ENCODE data around the gene ABHD8.
A peak's percentile ranks its signal among the peaks of the same experiment; 100 is the strongest.

The ABHD8 gene

GRCh38 chr19:17319473-17320238 lies 16.4 kb upstream of the ABHD8 start:
- H2BK12ac ChIP-seq (ENCODE audit: low read length): no peak overlapping the region
- H3K18ac ChIP-seq (ENCODE audit: low read length): no peak overlapping the region
- H2BK120ac ChIP-seq (ENCODE audit: insufficient read depth, low read length, poor library complexity): no peak overlapping the region
- no peaks in the 10 kb centered on the region for H3K4me1 ChIP-seq (ENCODE audit: control insufficient read depth in 1 of 2, insufficient read depth in 2 of 2, low read length in 2 of 2)
- H4K91ac ChIP-seq (ENCODE audit: low read depth, low read length): no peak overlapping the region
- H3K36me3 ChIP-seq (ENCODE audit: control insufficient read depth in 1 of 2, insufficient read depth in 2 of 2, low read length in 2 of 2): peaks cover 61 to 65% of the 10 kb centered on the region in 2 experiments
- H4K8ac ChIP-seq (ENCODE audit: low read depth, low read length): no peak overlapping the region
- no peak overlapping the region for H3K4me3 ChIP-seq (ENCODE audit: low read depth, low read length)
- H2AK5ac ChIP-seq (ENCODE audit: low read length): no peak overlapping the region
- H3K23ac ChIP-seq (ENCODE audit: low read length): no peak overlapping the region
- no peaks in the 10 kb centered on the region for H3K9me3 ChIP-seq (ENCODE audit: insufficient read depth, low read depth, low read length)
- no peak overlapping the region for H3K4me2 ChIP-seq (ENCODE audit: low read length)
- no peak overlapping the region for H2BK5ac ChIP-seq (ENCODE audit: low read depth, low read length, poor library complexity)
- H3K9ac ChIP-seq (ENCODE audit: low read length): no peak overlapping the region
- WGBS (ENCODE audit: extremely low coverage, insufficient coverage, insufficient read length): no CpG with 5 or more reads among the region's 40 CpGs
- no peak overlapping the region for H2AFZ ChIP-seq (ENCODE audit: insufficient read depth, low read length, poor library complexity)
- no peak for DNase-seq
- H3K27me3 ChIP-seq (ENCODE audit: insufficient read depth, low read length): no peaks in the 10 kb centered on the region
- H3K4ac ChIP-seq (ENCODE audit: low read depth, low read length): no peak overlapping the region
- no peak overlapping the region for H4K12ac ChIP-seq (ENCODE audit: low read depth, low read length)
- H3K14ac ChIP-seq (ENCODE audit: low read length): no peak overlapping the region
- no peaks in the 10 kb centered on the region for H3K79me1 ChIP-seq (ENCODE audit: low read length)
- H3K27ac ChIP-seq (ENCODE audit: low read depth, low read length): no peak overlapping the region
- no peaks in the 10 kb centered on the region for H3K79me2 ChIP-seq (ENCODE audit: control insufficient read depth, insufficient read depth, low read length, poor library complexity)

- H4K91ac ChIP-seq (ENCODE audit: low read depth, low read length): no peak overlapping the region
- no peak overlapping the region for H3K27ac ChIP-seq (ENCODE audit: low read depth, low read length)
- no peaks in the 10 kb centered on the region for H3K79me1 ChIP-seq (ENCODE audit: low read length)
- H3K18ac ChIP-seq (ENCODE audit: low read length): no peak overlapping the region
- H3K79me2 ChIP-seq (ENCODE audit: control insufficient read depth, insufficient read depth, low read length, poor library complexity): no peaks in the 10 kb centered on the region
- no peak overlapping the region for H2AK5ac ChIP-seq (ENCODE audit: low read length)
- H2BK120ac ChIP-seq (ENCODE audit: insufficient read depth, low read length, poor library complexity): no peak overlapping the region
- H3K36me3 ChIP-seq (ENCODE audit: control insufficient read depth in 1 of 2, insufficient read depth in 2 of 2, low read length in 2 of 2): peaks cover 65 to 66% of the 10 kb centered on the region in 2 experiments
- H3K23ac ChIP-seq (ENCODE audit: low read length): no peak overlapping the region
- WGBS (ENCODE audit: extremely low coverage, insufficient coverage, insufficient read length): no CpG with 5 or more reads among the region's 6 CpGs
- no peak overlapping the region for H3K9ac ChIP-seq (ENCODE audit: low read length)
- H3K27me3 ChIP-seq (ENCODE audit: insufficient read depth, low read length): no peaks in the 10 kb centered on the region
- no peak overlapping the region for H3K4me2 ChIP-seq (ENCODE audit: low read length)
- peaks cover 3% of the 10 kb centered on the region for H3K9me3 ChIP-seq (ENCODE audit: insufficient read depth, low read depth, low read length)
- no peak overlapping the region for H2BK5ac ChIP-seq (ENCODE audit: low read depth, low read length, poor library complexity)
- no peak overlapping the region for H4K12ac ChIP-seq (ENCODE audit: low read depth, low read length)
- no peak overlapping the region for H3K4me3 ChIP-seq (ENCODE audit: low read depth, low read length)
- H2BK12ac ChIP-seq (ENCODE audit: low read length): no peak overlapping the region
- no peak overlapping the region for H2AFZ ChIP-seq (ENCODE audit: insufficient read depth, low read length, poor library complexity)
- no peak overlapping the region for H4K8ac ChIP-seq (ENCODE audit: low read depth, low read length)
- peak in 1 of 2 donors; percentile 0 for DNase-seq
- H3K4ac ChIP-seq (ENCODE audit: low read depth, low read length): no peak overlapping the region
- H3K4me1 ChIP-seq (ENCODE audit: control insufficient read depth in 1 of 2, insufficient read depth in 2 of 2, low read length in 2 of 2): no peaks in the 10 kb centered on the region
- H3K14ac ChIP-seq (ENCODE audit: low read length): no peak overlapping the region
Observed at GRCh38 chr19:17318966-17319365, 15.7 kb upstream of the ABHD8 start.

- Histone ChIP-seq H3K9ac (ENCODE audit: low read length) (no peak overlapping the region), H3K36me3 (ENCODE audit: control insufficient read depth in 1 of 2, insufficient read depth in 2 of 2, low read length in 2 of 2) (peaks cover 39 to 46% of the 10 kb centered on the region in 2 experiments), H3K4me3 (ENCODE audit: low read depth, low read length) (no peak overlapping the region), H3K79me2 (ENCODE audit: control insufficient read depth, insufficient read depth, low read length, poor library complexity) (peaks cover 14% of the 10 kb centered on the region), H3K18ac (ENCODE audit: low read length) (peak overlapping the region; percentile 58), H3K27ac (ENCODE audit: low read depth, low read length) (no peak overlapping the region), H2BK12ac (ENCODE audit: low read length) (no peak overlapping the region), H4K12ac (ENCODE audit: low read depth, low read length) (no peak overlapping the region), H2AK5ac (ENCODE audit: low read length) (no peak overlapping the region), H3K9me3 (ENCODE audit: insufficient read depth, low read depth, low read length) (peaks cover 4% of the 10 kb centered on the region), H3K27me3 (ENCODE audit: insufficient read depth, low read length) (no peaks in the 10 kb centered on the region), H2BK120ac (ENCODE audit: insufficient read depth, low read length, poor library complexity) (no peak overlapping the region), H3K4me2 (ENCODE audit: low read length) (no peak overlapping the region), H4K91ac (ENCODE audit: low read depth, low read length) (no peak overlapping the region), H3K14ac (ENCODE audit: low read length) (no peak overlapping the region), H2AFZ (ENCODE audit: insufficient read depth, low read length, poor library complexity) (no peak overlapping the region), H2BK5ac (ENCODE audit: low read depth, low read length, poor library complexity) (no peak overlapping the region), H3K4me1 (ENCODE audit: control insufficient read depth in 1 of 2, insufficient read depth in 2 of 2, low read length in 2 of 2) (peaks cover 26 to 29% of the 10 kb centered on the region in 2 experiments), H3K4ac (ENCODE audit: low read depth, low read length) (peak overlapping the region; percentile 29), H4K8ac (ENCODE audit: low read depth, low read length) (no peak overlapping the region), H3K79me1 (ENCODE audit: low read length) (peaks cover 14% of the 10 kb centered on the region), H3K23ac (ENCODE audit: low read length) (no peak overlapping the region)
- DNase-seq: no peak
- no CpG with 5 or more reads among the region's 19 CpGs for WGBS (ENCODE audit: extremely low coverage, insufficient coverage, insufficient read length)
Observed at GRCh38 chr19:17314007-17314593, 10.9 kb upstream of the ABHD8 start.

- Histone ChIP-seq H3K79me1 (ENCODE audit: low read length) (peaks cover 14% of the 10 kb centered on the region), H2AK5ac (ENCODE audit: low read length) (no peak overlapping the region), H3K14ac (ENCODE audit: low read length) (peak overlapping the region; percentile 17)
Observed at GRCh38 chr19:17312189-17313113, 9.2 kb upstream of the ABHD8 start.

More at GRCh38 chr19:17312189-17313113, 9.2 kb upstream of the ABHD8 start:
- Histone ChIP-seq H3K79me2 (ENCODE audit: control insufficient read depth, insufficient read depth, low read length, poor library complexity) (peaks cover 14% of the 10 kb centered on the region), H4K91ac (ENCODE audit: low read depth, low read length) (peak overlapping the region; percentile 58), H3K9ac (ENCODE audit: low read length) (peak overlapping the region; percentile 42), H3K9me3 (ENCODE audit: insufficient read depth, low read depth, low read length) (peaks cover 4% of the 10 kb centered on the region), H4K12ac (ENCODE audit: low read depth, low read length) (no peak overlapping the region), H3K23ac (ENCODE audit: low read length) (no peak overlapping the region), H3K4me2 (ENCODE audit: low read length) (peak overlapping the region; percentile 46), H3K18ac (ENCODE audit: low read length) (peak overlapping the region; percentile 15), H3K4ac (ENCODE audit: low read depth, low read length) (peak overlapping the region; percentile 47), H3K4me1 (ENCODE audit: control insufficient read depth in 1 of 2, insufficient read depth in 2 of 2, low read length in 2 of 2) (peaks cover 29 to 34% of the 10 kb centered on the region in 2 experiments), H3K4me3 (ENCODE audit: low read depth, low read length) (peak overlapping the region; percentile 6), H3K27me3 (ENCODE audit: insufficient read depth, low read length) (no peaks in the 10 kb centered on the region), H2AFZ (ENCODE audit: insufficient read depth, low read length, poor library complexity) (no peak overlapping the region), H3K36me3 (ENCODE audit: control insufficient read depth in 1 of 2, insufficient read depth in 2 of 2, low read length in 2 of 2) (peaks cover 29 to 40% of the 10 kb centered on the region in 2 experiments), H2BK120ac (ENCODE audit: insufficient read depth, low read length, poor library complexity) (peak overlapping the region; percentile 15), H2BK5ac (ENCODE audit: low read depth, low read length, poor library complexity) (peak overlapping the region; percentile 10), H4K8ac (ENCODE audit: low read depth, low read length) (peak overlapping the region; percentile 24), H3K27ac (ENCODE audit: low read depth, low read length) (peak overlapping the region; percentile 83), H2BK12ac (ENCODE audit: low read length) (peak overlapping the region; percentile 5)
- DNase-seq: no peak
- WGBS (ENCODE audit: extremely low coverage, insufficient coverage, insufficient read length): no CpG with 5 or more reads among the region's 20 CpGs

Data from trophoblast cell (in vitro differentiated cells and primary cell).